ENCODE results near the gene NUP54.

NUP54 gene

GRCh38 chr4:76147454-76148141 lies 599 bp downstream of the NUP54 start:
- DNase-seq (ENCODE audit: low spot score) = peak; percentile 94

GRCh38 chr4:76144546-76144945 lies 3.7 kb downstream of the NUP54 start:
- DNase-seq (ENCODE audit: low spot score) = no peak

GRCh38 chr4:76141241-76141640 lies 7.0 kb downstream of the NUP54 start:
- DNase-seq (ENCODE audit: low spot score) = no peak

GRCh38 chr4:76127754-76128153 lies 20.4 kb downstream of the NUP54 start:
- DNase-seq (ENCODE audit: low spot score) = no peak

DNA sequence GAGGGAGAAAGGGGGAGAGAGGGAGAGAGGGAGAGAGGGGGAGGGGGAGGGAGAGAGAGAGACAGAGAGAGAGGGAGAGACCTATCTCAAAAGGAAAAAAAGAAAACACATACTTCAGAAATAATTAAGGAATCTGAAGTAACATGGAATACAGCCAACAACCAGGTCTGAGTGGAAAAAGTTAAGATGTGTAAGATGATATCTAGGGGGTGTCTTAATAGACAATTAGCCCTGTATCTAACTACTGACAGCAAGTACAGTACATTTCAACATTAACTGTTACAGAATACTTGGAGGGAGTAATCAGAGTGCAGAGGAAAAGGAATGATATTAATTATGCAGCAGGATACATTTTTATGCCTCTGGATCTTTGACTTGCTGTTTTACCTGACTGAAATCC lies 22.4 kb downstream of the NUP54 start:
- DNase-seq (ENCODE audit: low spot score) = no peak

GRCh38 chr4:76120199-76120598 lies 28.0 kb downstream of the NUP54 start:
- DNase-seq (ENCODE audit: low spot score) = no peak

GRCh38 chr4:76117536-76117935 lies 30.7 kb downstream of the NUP54 start:
- DNase-seq (ENCODE audit: low spot score) = no peak

GRCh38 chr4:76116821-76117220 lies 31.4 kb downstream of the NUP54 start:
- no peak for DNase-seq (ENCODE audit: low spot score)

GRCh38 chr4:76108467-76109181 lies 39.6 kb downstream of the NUP54 start:
- DNase-seq (ENCODE audit: low spot score) = peak; percentile 14

GRCh38 chr4:76106442-76106841 lies 41.8 kb downstream of the NUP54 start:
- no peak for DNase-seq (ENCODE audit: low spot score)

DNA sequence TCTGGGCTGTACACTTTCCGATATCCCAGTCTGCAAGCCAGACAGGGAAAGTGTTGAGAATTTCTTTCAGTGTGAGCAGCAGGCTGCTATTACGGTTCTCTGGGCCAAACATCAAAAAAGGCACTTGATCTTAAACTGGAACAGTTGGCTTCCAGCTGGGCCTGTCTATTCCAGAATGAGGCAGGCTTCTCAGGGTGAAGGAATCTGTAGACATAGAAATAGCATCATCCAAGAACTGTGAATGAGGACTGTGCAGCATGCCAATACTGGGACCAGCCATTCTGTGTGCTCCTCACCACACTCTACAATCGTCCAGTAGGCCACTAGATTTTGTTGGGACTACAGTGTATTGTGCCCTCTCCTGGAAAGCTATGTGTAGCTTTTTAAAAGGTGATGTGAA lies 42.5 kb downstream of the NUP54 start:
- no peak for DNase-seq (ENCODE audit: low spot score)

DNA sequence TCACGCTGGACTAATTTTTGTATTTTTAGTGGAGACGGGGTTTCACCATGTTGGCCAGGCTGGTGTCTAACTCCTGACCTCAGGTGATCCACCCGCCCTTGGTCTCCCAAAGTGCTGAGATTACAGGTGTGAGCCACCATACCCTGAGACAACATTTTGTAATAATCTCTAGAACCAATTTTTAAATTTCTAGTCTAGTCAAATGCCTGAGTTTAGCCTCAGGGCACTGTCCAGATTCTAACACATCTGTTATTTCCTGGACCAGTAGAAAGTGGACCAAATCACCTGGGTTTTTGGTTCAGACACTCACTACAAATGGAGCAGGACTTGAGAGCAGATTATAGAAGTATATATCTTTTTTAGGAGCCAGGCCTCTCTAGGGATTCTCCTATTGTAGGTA lies 52.1 kb downstream of the NUP54 start:
- DNase-seq (ENCODE audit: low spot score) = no peak

- DNase-seq (ENCODE audit: low spot score) = no peak
Measured at GRCh38 chr4:76095568-76095967, 52.6 kb downstream of the NUP54 start.

GRCh38 chr4:76091052-76091451 lies 57.1 kb downstream of the NUP54 start:
- DNase-seq (ENCODE audit: low spot score) = no peak

- no peak for DNase-seq (ENCODE audit: low spot score)
Measured at GRCh38 chr4:76090241-76090691, 57.9 kb downstream of the NUP54 start.

DNA sequence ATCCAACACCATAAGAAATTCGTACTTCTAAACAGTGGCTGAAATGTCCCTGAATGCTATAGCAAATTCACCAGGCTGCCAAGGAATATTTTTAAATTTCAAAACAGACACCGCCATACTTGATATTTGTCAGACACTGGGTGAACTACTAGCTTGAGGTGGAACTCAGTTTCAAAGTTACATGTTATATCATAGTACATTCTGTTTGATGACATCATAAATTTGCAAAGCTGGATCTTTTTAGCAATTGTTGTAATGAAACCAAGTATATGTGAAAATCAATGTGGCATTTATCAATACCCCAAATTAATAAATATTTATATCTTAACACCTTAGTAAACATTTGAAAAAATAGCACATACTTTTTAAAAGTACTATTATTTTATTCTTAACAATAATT lies 59.5 kb downstream of the NUP54 start:
- no peak for DNase-seq (ENCODE audit: low spot score)

GRCh38 chr4:76087007-76087769 lies 61.0 kb downstream of the NUP54 start:
- DNase-seq (ENCODE audit: low spot score) = peak; percentile 76

DNA sequence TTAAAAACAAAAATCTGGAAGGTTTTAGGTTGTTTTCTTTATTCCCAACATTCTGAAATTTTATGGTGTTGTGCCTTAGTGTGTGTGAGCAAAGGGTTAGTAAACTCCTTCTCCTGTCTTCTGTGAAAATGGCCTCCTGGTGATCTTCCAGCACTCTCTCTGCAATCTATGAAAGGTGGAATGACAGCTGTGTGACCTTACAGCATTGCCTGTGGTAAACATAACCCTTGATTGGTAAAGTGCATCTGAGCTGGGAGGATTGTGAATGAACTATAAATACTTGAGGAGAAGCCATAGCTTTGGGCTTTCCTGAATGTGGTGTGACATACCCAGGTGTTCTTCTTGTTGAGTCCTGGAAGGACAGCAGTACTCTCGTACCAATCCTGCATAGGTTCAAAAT lies 63.7 kb downstream of the NUP54 start:
- no peak for DNase-seq (ENCODE audit: low spot score)

DNA sequence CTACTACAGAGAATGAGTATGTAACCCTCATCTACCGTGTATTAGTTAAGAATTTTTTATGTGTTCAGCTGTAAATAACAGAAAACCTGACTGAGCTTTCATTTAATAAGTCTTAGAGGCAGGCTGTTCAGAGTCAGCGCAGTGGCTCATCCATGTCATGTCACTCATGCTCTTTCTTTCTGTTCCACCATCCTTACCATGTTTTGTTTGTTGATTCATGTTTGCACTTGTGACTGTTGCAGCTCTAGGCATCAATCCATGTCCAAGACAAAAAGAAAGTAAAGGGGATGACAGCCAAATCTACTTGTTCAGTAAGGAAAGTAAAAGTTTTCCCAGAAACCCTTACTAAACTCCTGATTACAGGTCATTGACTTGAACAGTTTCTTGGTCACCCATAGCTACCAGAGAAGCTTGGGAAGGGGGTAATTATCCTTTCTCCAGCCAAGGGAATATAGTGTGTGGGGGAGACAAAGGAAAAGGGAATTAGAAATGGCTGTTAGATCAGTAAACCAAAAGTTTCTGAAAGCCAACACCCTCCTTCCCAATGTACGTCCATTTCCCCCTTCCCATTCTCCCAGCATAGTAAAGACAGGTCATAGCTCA lies 64.7 kb downstream of the NUP54 start:
- no peak for DNase-seq (ENCODE audit: low spot score)

DNA sequence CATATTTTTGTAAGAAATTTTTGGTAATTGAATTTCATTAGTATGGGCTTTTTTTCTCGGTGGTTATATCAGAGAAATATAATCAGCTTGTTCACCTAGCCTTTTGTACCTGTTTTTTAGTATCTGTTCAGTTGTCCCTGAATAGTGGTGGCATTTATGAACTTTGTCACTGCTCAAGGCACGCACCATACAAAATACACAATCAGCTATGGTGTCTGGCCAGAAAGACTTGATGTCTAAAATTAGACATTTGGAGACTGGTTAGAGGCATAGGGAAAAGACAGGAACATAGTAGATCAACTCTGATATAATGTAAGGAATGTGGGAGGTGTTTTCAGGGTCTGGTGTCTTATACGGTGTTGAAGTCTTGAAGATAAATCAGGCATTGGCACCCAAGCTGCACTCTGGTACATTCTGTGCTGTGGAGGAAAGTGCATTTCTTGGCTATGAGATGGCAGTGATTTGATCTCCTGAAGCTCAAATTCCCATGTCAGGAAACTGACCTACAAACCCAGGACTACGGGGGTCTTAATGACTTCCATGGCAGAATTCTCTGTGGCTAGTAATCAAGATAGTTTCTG lies 70.1 kb downstream of the NUP54 start:
- DNase-seq (ENCODE audit: low spot score) = no peak

GRCh38 chr4:76074993-76075600 lies 73.1 kb downstream of the NUP54 start:
- DNase-seq (ENCODE audit: low spot score) = no peak

DNA sequence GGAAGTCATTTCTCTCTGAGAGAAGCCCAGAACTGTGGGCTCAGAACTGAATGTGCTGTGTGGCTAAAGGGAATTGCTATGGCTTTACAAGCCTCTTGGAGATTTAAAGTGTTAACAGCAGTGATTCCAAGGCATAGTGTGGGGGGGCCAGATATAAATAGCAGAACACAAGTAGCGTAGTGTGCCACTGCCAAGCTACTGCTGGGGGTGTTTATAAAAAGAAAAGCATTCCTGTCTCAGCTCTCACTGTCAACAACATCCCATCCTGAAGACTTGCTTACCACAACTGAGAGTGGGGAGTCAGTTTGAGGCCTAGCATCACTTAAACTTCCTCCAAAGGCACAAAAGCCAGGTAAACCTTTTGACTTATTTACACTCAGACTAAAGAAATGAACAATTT lies 73.7 kb downstream of the NUP54 start, which contains the start of gene ART3:
ART3 (plus strand) TSS at position 242 of the 400 bp plus-strand sequence. CDS start 1,181 bp downstream, outside the sequence.
- DNase-seq (ENCODE audit: low spot score) = no peak
